HG02943 (cell line): ENCODE results near the gene TUT4.
"Not testable (repeated sequence)": the region's sequence is repeated elsewhere in the genome, so short reads cannot be mapped to it uniquely, and the experiment has no call there.

Experiments used
- ATAC-seq: cut with Tn5 transposase; IDR thresholded peaks from one replicate; pipeline ENCODE4 v1.9.1; 2021; ENCODE audit warnings: mild to moderate bottlenecking, low read depth, moderate library complexity; ENCODE audit not compliant: unreplicated experiment

Gene TUT4

GRCh38 chr1:52552505-52553361 is at the start of gene TUT4:
TUT4 (minus strand) TSS chr1:52553092; CDS start chr1:52526280, 26,812 bp downstream.
- ATAC-seq: no peak

- no peak for ATAC-seq
Observed at GRCh38 chr1:52601991-52602855, 49.3 kb upstream of the TUT4 start, which contains the start of gene GPX7. GPX7 (plus strand) TSS chr1:52602371; CDS start chr1:52602410, 39 bp downstream.

GRCh38 chr1:52601519-52601918 is 48.6 kb upstream of the TUT4 start:
- no peak for ATAC-seq

- ATAC-seq: no peak
Observed at GRCh38 chr1:52600533-52601179, 47.8 kb upstream of the TUT4 start.

GRCh38 chr1:52599236-52599635 is 46.3 kb upstream of the TUT4 start:
- ATAC-seq: no peak

- no peak for ATAC-seq
Observed at GRCh38 chr1:52598729-52599128, 45.8 kb upstream of the TUT4 start.

GRCh38 chr1:52597912-52598311 is 45.0 kb upstream of the TUT4 start:
- ATAC-seq: no peak

GRCh38 chr1:52595061-52595460 is 42.2 kb upstream of the TUT4 start:
- no peak for ATAC-seq

GRCh38 chr1:52593495-52593894 is 40.6 kb upstream of the TUT4 start:
- ATAC-seq: no peak

- no peak for ATAC-seq
Observed at GRCh38 chr1:52592637-52593323, 39.9 kb upstream of the TUT4 start.

GRCh38 chr1:52590266-52590665 is 37.4 kb upstream of the TUT4 start:
- no peak for ATAC-seq

- ATAC-seq: no peak
Observed at GRCh38 chr1:52588535-52588934, 35.6 kb upstream of the TUT4 start.

GRCh38 chr1:52588027-52588426 is 35.1 kb upstream of the TUT4 start:
- no peak for ATAC-seq

- no peak for ATAC-seq
Observed at GRCh38 chr1:52585474-52585873, 32.6 kb upstream of the TUT4 start.

- ATAC-seq: no peak
Observed at GRCh38 chr1:52582116-52582696, 29.3 kb upstream of the TUT4 start.

GRCh38 chr1:52580283-52580682 is 27.4 kb upstream of the TUT4 start:
- ATAC-seq: no peak

GRCh38 chr1:52579415-52579814 is 26.5 kb upstream of the TUT4 start:
- no peak for ATAC-seq

GRCh38 chr1:52578066-52578465 is 25.2 kb upstream of the TUT4 start:
- ATAC-seq: not testable (repeated sequence)

GRCh38 chr1:52576074-52576473 is 23.2 kb upstream of the TUT4 start:
- ATAC-seq: no peak

GRCh38 chr1:52574594-52574993 is 21.7 kb upstream of the TUT4 start:
- ATAC-seq: no peak
